ENCODE results near the gene HOXA2.

- TF ChIP-seq CTCF (IDR thresholded peaks at IDR 0.05) (no peak), POLR2A (IDR thresholded peaks at IDR 0.05) (no peak)
These were observed 47.5 kb upstream of the HOXA2 start for GRCh38 chr7:27149842-27150567.
